Endothelial cell of umbilical vein (primary cell): Measurements from ENCODE around the gene GFRA3. TPM values are rescaled to one million over a fixed set of nuclear protein-coding genes. Genes with fewer than 3 reads are reported as not detected.

ENCODE experiments used
- BruUV-seq: library from RNA; stranded (reverse); fragments of 400-500 nt; replicated peaks from 2 replicates; lab custom pipeline; 2021; lab: Mats Ljungman, UMichigan
- CTCF ChIA-PET: fragments of 300-600, 350-600 bp; sonication (Branson Sonifier 250); formaldehyde crosslinking; loops from one replicate; lab custom pipeline; 2021; ENCODE audit warnings: antibody characterized with exemption, inconsistent platforms; lab: Charles Lee
- POLR2A ChIA-PET: fragments of 300-600, 350-600 bp; sonication (Branson Sonifier 250); formaldehyde crosslinking; loops from one replicate; lab custom pipeline; 2021; ENCODE audit warnings: antibody characterized with exemption, inconsistent platforms; lab: Charles Lee
- DNase-seq: peaks from one replicate; pipeline ENCODE4 v3.0.0-alpha.2; 2011; ENCODE audit warnings: low read depth, low spot score
- FAIRE-seq: peaks from 2 replicates; lab custom pipeline; 2011; peaks lifted over from hg19 to GRCh38; lab: Jason Lieb, UNC
- H2AFZ ChIP-seq: 2 replicates; pipeline ENCODE4 v1.6.0; 2012; ENCODE audit warnings: low read depth, low read length, control low read depth, inconsistent platforms
- H3K27ac ChIP-seq: 2 replicates; pipeline ENCODE4 v1.5.1; 2011; ENCODE audit warnings: low read depth, mild to moderate bottlenecking, control low read depth, low read length, moderate library complexity; ENCODE audit not compliant: insufficient read depth
- H3K27me3 ChIP-seq, 2 experiments: 2 replicates each; pipeline versions ENCODE4 v1.6.0 to v1.6.1; 2011; ENCODE audit warnings: low read length in 2 of 2, mixed read lengths in 1 of 2; ENCODE audit not compliant: control insufficient read depth in 2 of 2, insufficient read depth in 2 of 2
- H3K36me3 ChIP-seq, 2 experiments: 2 replicates in 1 of 2; 3 replicates in 1 of 2; pipeline ENCODE4 v1.5.1; 2011; ENCODE audit warnings: low read length in 2 of 2, mild to moderate bottlenecking in 1 of 2, moderate library complexity in 1 of 2; ENCODE audit not compliant: control insufficient read depth in 2 of 2, insufficient read depth in 2 of 2; ENCODE audit errors: extremely low read depth in 1 of 2
- H3K4me1 ChIP-seq: 3 replicates; pipeline ENCODE4 v1.5.1; 2011; ENCODE audit warnings: mild to moderate bottlenecking, low read length; ENCODE audit not compliant: control insufficient read depth, insufficient read depth; ENCODE audit errors: extremely low read depth
- H3K4me2 ChIP-seq: 2 replicates; pipeline ENCODE4 v1.6.1; 2011; ENCODE audit warnings: low read length, control low read depth, mixed read lengths; ENCODE audit not compliant: insufficient read depth
- H3K4me3 ChIP-seq, 3 experiments: fragments of 200-600 bp in 1 of 3; sonication (generic), shearing (Covaris generic) in 1 of 3; replicated peaks in 1 of 3; 2 replicates each; pipeline ENCODE4 v1.5.1; 2011 to 2016; ENCODE audit warnings: control low read depth in 3 of 3, low read length in 3 of 3, mild to moderate bottlenecking in 2 of 3, inconsistent platforms in 1 of 3, low read depth in 1 of 3, moderate library complexity in 1 of 3; ENCODE audit not compliant: insufficient read depth in 1 of 3
- H3K79me2 ChIP-seq: 2 replicates; pipeline ENCODE4 v1.6.0; 2012; ENCODE audit warnings: low read length, inconsistent platforms; ENCODE audit not compliant: control insufficient read depth, insufficient read depth
- H3K9ac ChIP-seq: replicated peaks from 2 replicates; pipeline ENCODE3; 2011; ENCODE audit warnings: low read length, control low read depth; ENCODE audit not compliant: insufficient read depth; ENCODE audit errors: extremely low read depth
- H3K9me1 ChIP-seq: replicated peaks from 3 replicates; pipeline ENCODE4 v1.6.0; 2011; ENCODE audit warnings: mild to moderate bottlenecking, low read length; ENCODE audit not compliant: control insufficient read depth, insufficient read depth; ENCODE audit errors: extremely low read depth
- H3K9me3 ChIP-seq: replicated peaks from 2 replicates; pipeline ENCODE4 v1.5.1; 2012; ENCODE audit warnings: low read length, inconsistent platforms; ENCODE audit not compliant: control insufficient read depth, insufficient read depth
- H4K20me1 ChIP-seq: replicated peaks from 2 replicates; pipeline ENCODE3; 2011; ENCODE audit warnings: mild to moderate bottlenecking, low read length; ENCODE audit not compliant: control insufficient read depth, insufficient read depth; ENCODE audit errors: extremely low read depth
- CTCF ChIP-seq, 2 donors: IDR thresholded peaks; 1 replicate in 1 of 2; 2 replicates in 1 of 2; pipeline ENCODE4 v1.5.1; 2011; ENCODE audit warnings: low read length in 2 of 2, mild to moderate bottlenecking in 2 of 2, moderate library complexity in 2 of 2, control low read depth in 1 of 2, inconsistent platforms in 1 of 2, low read depth in 1 of 2; ENCODE audit not compliant: insufficient read depth in 1 of 2; ENCODE audit errors: extremely low read depth in 1 of 2
- MYC ChIP-seq: IDR thresholded peaks from one replicate; pipeline ENCODE4 v1.6.1; 2011; ENCODE audit warnings: mild to moderate bottlenecking, low read depth, low read length
- dilution Hi-C: fragments of 300-500 bp; cut with MboI; formaldehyde crosslinking; loops from one replicate; pipeline ENCODE4 v1.15.0; 2019; ENCODE audit warnings: low sequenced_read_pairs; ENCODE audit not compliant: extremely low pct_ligation_motif_present
- intact Hi-C: fragments of 100-400 bp; cut with micrococcal nuclease; formaldehyde crosslinking; loops from one replicate; pipeline ENCODE4 v1.10.0; 2022
- polyA plus RNA-seq, 4 experiments: library from polyadenylated mRNA; depleted of rRNA in 3 of 4; stranded (reverse) in 3 of 4; unstranded in 1 of 4; fragments of >200 nt; gene quantifications; 2 replicates each; pipeline versions ENCODE4 v1.2.1 to v1.2.3, GENCODE V29; 2011 to 2012; ENCODE audit warnings: missing spikeins in 1 of 4
- total RNA-seq: library from RNA; stranded (reverse); gene quantifications from 2 replicates; pipeline ENCODE4 v1.2.3, GENCODE V29; 2021

The GFRA3 gene
- total and polyA plus RNA-seq, 2 donors (not counting 3 experiments of a cell fraction or from before 2014, with no cell fraction given), result 0.10 TPM; not detected in 1

- Histone ChIP-seq H3K79me2 (peaks cover 46% of the 10 kb centered on the region), H3K4me3 (no peak overlapping the region), H3K27me3 (no peaks in the 10 kb centered on the region), H3K36me3 (no peaks in the 10 kb centered on the region), H3K9me3 (no peaks in the 10 kb centered on the region), H4K20me1 (no peaks in the 10 kb centered on the region), H3K9ac (no peak overlapping the region), H3K4me2 (no peak overlapping the region), H3K4me1 (peaks cover 11% of the 10 kb centered on the region), H3K27ac (no peak overlapping the region), H2AFZ (no peak overlapping the region), H3K9me1 (no peaks in the 10 kb centered on the region)
- TF ChIP-seq MYC (no peak), CTCF (IDR thresholded peaks at IDR 0.05; ENCODE audit: extremely low read depth in 1 of 2, insufficient read depth in 1 of 2, low read depth in 1 of 2, low read length in 2 of 2) (no peak)
- intact Hi-C loops (no loop called here), dilution Hi-C loops (no loop called here)
- POLR2A ChIA-PET, result no interaction called here
- no TSS peak for BruUV-seq
- CTCF ChIA-PET, result no interaction called here
- no peak for FAIRE-seq
- DNase-seq, result no peak
Measured at GRCh38 chr5:138210985-138211384, 63.4 kb downstream of the GFRA3 start.

Other genes with a start within 250 kb of the GFRA3 start
- gene FAM13B, start 241.5 kb downstream of the GFRA3 start, total RNA-seq, result 19.3 and 25.4 TPM in 2 replicates
- 6.8 and 8.7 TPM in 2 replicates for gene FAM13B, start 241.5 kb downstream of the GFRA3 start, polyA plus RNA-seq
- not detected in 2 replicates for gene WNT8A, start 190.6 kb downstream of the GFRA3 start, total RNA-seq
- not detected in 2 replicates for gene WNT8A, start 190.6 kb downstream of the GFRA3 start, polyA plus RNA-seq
- 1.4 and 1.5 TPM in 2 replicates for gene NME5, start 135.2 kb downstream of the GFRA3 start, total RNA-seq
- 0.11 TPM in 1 of 2 replicates, not detected in the other for gene NME5, start 135.2 kb downstream of the GFRA3 start, polyA plus RNA-seq
- gene BRD8, start 96.0 kb downstream of the GFRA3 start, total RNA-seq, result 69.7 and 73.7 TPM in 2 replicates
- gene BRD8, start 96.0 kb downstream of the GFRA3 start, polyA plus RNA-seq, result 33.5 and 38.2 TPM in 2 replicates
- gene KIF20A, start 95.5 kb downstream of the GFRA3 start, total RNA-seq, result 72.0 and 78.1 TPM in 2 replicates
- 36.6 and 38.7 TPM in 2 replicates for gene KIF20A, start 95.5 kb downstream of the GFRA3 start, polyA plus RNA-seq
- gene CDC23, start 61.3 kb downstream of the GFRA3 start, total RNA-seq, result 39.4 and 41.2 TPM in 2 replicates
- gene CDC23, start 61.3 kb downstream of the GFRA3 start, polyA plus RNA-seq, result 25.2 and 28.5 TPM in 2 replicates
- gene CDC25C, start 57.2 kb upstream of the GFRA3 start, total RNA-seq, result 13.3 and 13.6 TPM in 2 replicates
- 5.5 and 8.1 TPM in 2 replicates for gene CDC25C, start 57.2 kb upstream of the GFRA3 start, polyA plus RNA-seq
- gene FAM53C, start 63.6 kb upstream of the GFRA3 start, total RNA-seq, result 34.2 and 37.4 TPM in 2 replicates
- 37.9 and 41.4 TPM in 2 replicates for gene FAM53C, start 63.6 kb upstream of the GFRA3 start, polyA plus RNA-seq
- gene KDM3B, start 78.1 kb upstream of the GFRA3 start, total RNA-seq, result 52.6 and 55.7 TPM in 2 replicates
- 15.8 and 19.0 TPM in 2 replicates for gene KDM3B, start 78.1 kb upstream of the GFRA3 start, polyA plus RNA-seq
- 4.0 and 4.4 TPM in 2 replicates for gene REEP2, start 164.4 kb upstream of the GFRA3 start, total RNA-seq
- 4.8 and 5.3 TPM in 2 replicates for gene REEP2, start 164.4 kb upstream of the GFRA3 start, polyA plus RNA-seq
- gene EGR1, start 190.9 kb upstream of the GFRA3 start, total RNA-seq, result 5.5 and 12.7 TPM in 2 replicates
- gene EGR1, start 190.9 kb upstream of the GFRA3 start, polyA plus RNA-seq, result 6.5 and 7.2 TPM in 2 replicates